ENCODE measurements around the gene TLE5.

- TF ChIP-seq CTCF (conservative IDR thresholded peaks at IDR 0.05; ENCODE audit: low read depth, low read length): no peak
- TF ChIP-seq EZH2 (IDR thresholded peaks at IDR 0.05; ENCODE audit: borderline replicate concordance, low read depth, low read length, poor library complexity, severe bottlenecking): no peak
These were observed 37.8 kb downstream of the TLE5 start for GRCh38 chr19:3024509-3024869.

Measured in A673 (cell line).